PC-3 (cell line): ENCODE results near the gene VPS54. TPM values are rescaled to one million over a fixed set of nuclear protein-coding genes. Genes with fewer than 3 reads are reported as not detected.

Source experiments
- ATAC-seq: fragments of 200-7000 bp; cut with Tn5 transposase; 2 replicates; pipeline ENCODE4 v1.9.1; 2020; ENCODE audit warnings: mild to moderate bottlenecking, moderate library complexity
- BruUV-seq: library from RNA; stranded (reverse); fragments of 400-500 nt; replicated peaks from 2 replicates; lab custom pipeline; 2021; lab: Mats Ljungman, UMichigan
- CTCF ChIA-PET: fragments of 300-600 bp; sonication (Branson Sonifier 250); formaldehyde crosslinking; loops from one replicate; lab custom pipeline; 2022; ENCODE audit warnings: antibody characterized with exemption; lab: Charles Lee
- POLR2A ChIA-PET: fragments of 300-600 bp; sonication (Branson Sonifier 250); formaldehyde crosslinking; loops from one replicate; lab custom pipeline; 2022; ENCODE audit warnings: antibody characterized with exemption; ENCODE audit not compliant: unreplicated experiment; lab: Charles Lee
- DNase-seq: peaks from one replicate; pipeline ENCODE4 v3.0.0-alpha.2; 2015
- H2AFZ ChIP-seq: fragments of 300-600 bp; sonication (generic); 2 replicates; pipeline ENCODE4 v1.6.0; 2016; ENCODE audit warnings: antibody characterized with exemption, low read length
- H3F3A ChIP-seq: fragments of 300-600 bp; sonication (generic); one replicate; pipeline ENCODE4 v1.6.0; 2017; ENCODE audit warnings: antibody characterized with exemption, low read length, control low read depth, mild to moderate bottlenecking; ENCODE audit not compliant: unreplicated experiment
- H3K27ac ChIP-seq: fragments of 300-600 bp; sonication (generic); 2 replicates; pipeline ENCODE4 v1.5.1; 2016; ENCODE audit warnings: mild to moderate bottlenecking, low read length
- H3K27me3 ChIP-seq: fragments of 300-600 bp; sonication (generic); 2 replicates; pipeline ENCODE4 v1.6.1; 2016; ENCODE audit warnings: low read length, mixed read lengths
- H3K36me3 ChIP-seq: fragments of 300-600 bp; sonication (generic); 2 replicates; pipeline ENCODE4 v1.6.1; 2016; ENCODE audit warnings: low read depth, mixed run types, low read length, mixed read lengths
- H3K4me1 ChIP-seq: fragments of 300-600 bp; sonication (generic); 2 replicates; pipeline ENCODE4 v1.5.1; 2016; ENCODE audit warnings: low read length; ENCODE audit not compliant: insufficient read depth
- H3K4me2 ChIP-seq: fragments of 300-600 bp; sonication (generic); 2 replicates; pipeline ENCODE4 v1.6.0; 2016; ENCODE audit warnings: low read length
- H3K4me3 ChIP-seq: fragments of 300-600 bp; sonication (generic); 2 replicates; pipeline ENCODE4 v1.5.1; 2016; ENCODE audit warnings: mild to moderate bottlenecking, low read length, mixed read lengths
- H3K79me2 ChIP-seq: fragments of 300-600 bp; sonication (generic); 2 replicates; pipeline ENCODE4 v1.6.1; 2017; ENCODE audit warnings: low read length, mixed read lengths
- H3K9ac ChIP-seq: fragments of 300-600 bp; sonication (generic); 2 replicates; pipeline ENCODE4 v1.6.0; 2016; ENCODE audit warnings: mild to moderate bottlenecking, low read length
- H3K9me2 ChIP-seq: fragments of 300-600 bp; sonication (generic); replicated peaks from 2 replicates; pipeline ENCODE4 v1.6.1; 2016; ENCODE audit warnings: mixed run types, low read length, mixed read lengths
- H3K9me3 ChIP-seq: fragments of 300-600 bp; sonication (generic); 2 replicates; pipeline ENCODE4 v1.6.1; 2016; ENCODE audit warnings: low read length, mixed read lengths
- H4K20me1 ChIP-seq: fragments of 300-600 bp; sonication (generic); 2 replicates; pipeline ENCODE4 v1.6.1; 2016; ENCODE audit warnings: low read length, mixed read lengths
- EZH2 ChIP-seq: fragments of 300-600 bp; sonication (generic); IDR thresholded peaks from one replicate; pipeline ENCODE4 v1.6.1; 2017; ENCODE audit warnings: antibody characterized with exemption, mild to moderate bottlenecking, low read length; ENCODE audit not compliant: unreplicated experiment
- EZH2phosphoT487 ChIP-seq: fragments of 300-600 bp; sonication (generic); IDR thresholded peaks from 2 replicates; pipeline ENCODE4 v1.6.1; 2018; ENCODE audit warnings: mild to moderate bottlenecking, antibody characterized with exemption, low read length, borderline replicate concordance
- intact Hi-C: fragments of 100-400 bp; cut with micrococcal nuclease; formaldehyde crosslinking; loops from 2 replicates; pipeline ENCODE4 v1.9.0; 2023
- total RNA-seq: library from RNA; depleted of rRNA; stranded (reverse); fragments of >200 nt; gene quantifications from 2 replicates; pipeline ENCODE4 v1.2.3, GENCODE V29; 2014
- TF ChIP-seq, protein P1 (sequence below): fragments of 300-600 bp; sonication (generic); conservative IDR thresholded peaks from 2 replicates; pipeline ENCODE4 v1.5.1; 2017; ENCODE audit warnings: antibody characterized with exemption, low read depth, mild to moderate bottlenecking, low read length

The VPS54 gene
- total RNA-seq, 1 experiment from 2014 or later = 17.9 TPM

DNA sequence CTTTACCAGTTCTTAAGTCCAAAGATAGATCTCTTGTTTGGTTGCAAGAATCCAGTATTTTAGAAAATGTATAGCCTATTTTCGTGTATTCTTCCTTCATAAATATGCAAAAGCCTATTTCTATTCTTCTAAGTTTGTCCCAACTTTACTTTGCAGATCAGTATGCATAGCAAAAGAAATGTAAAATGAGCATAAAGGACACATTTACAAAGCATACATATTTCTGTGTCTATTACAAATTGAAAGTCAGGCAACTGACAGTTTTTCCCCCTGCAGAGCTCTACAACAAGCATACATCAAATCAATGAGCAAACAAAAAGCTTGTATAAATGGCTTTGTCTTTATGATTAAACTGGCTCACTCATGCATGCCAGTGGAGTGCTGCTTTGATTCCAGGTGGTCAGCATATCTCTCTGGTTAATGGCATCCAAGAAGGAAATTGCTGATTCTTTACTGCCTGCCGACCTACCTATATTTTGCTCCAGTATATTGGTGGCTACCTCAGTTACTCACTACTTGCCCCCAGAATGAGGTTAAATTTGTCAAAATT, 10.0 kb upstream of the VPS54 start:
- POLR2A ChIA-PET = no interaction called here
- Histone ChIP-seq H3F3A (no peaks in the 10 kb centered on the region), H3K9me2 (no peaks in the 10 kb centered on the region), H3K9me3 (no peaks in the 10 kb centered on the region), H3K27me3 (no peaks in the 10 kb centered on the region), H3K27ac (no peak overlapping the region), H3K4me3 (no peak overlapping the region), H3K4me1 (no peaks in the 10 kb centered on the region), H3K79me2 (no peaks in the 10 kb centered on the region), H3K36me3 (no peaks in the 10 kb centered on the region), H2AFZ (no peak overlapping the region), H3K9ac (no peak overlapping the region), H3K4me2 (no peak overlapping the region), H4K20me1 (no peaks in the 10 kb centered on the region)
- intact Hi-C loops = no loop called here
- CTCF ChIA-PET = no interaction called here
- TF ChIP-seq EZH2phosphoT487 (no peak), EZH2 (no peak)
- TF ChIP-seq, protein P1, sequence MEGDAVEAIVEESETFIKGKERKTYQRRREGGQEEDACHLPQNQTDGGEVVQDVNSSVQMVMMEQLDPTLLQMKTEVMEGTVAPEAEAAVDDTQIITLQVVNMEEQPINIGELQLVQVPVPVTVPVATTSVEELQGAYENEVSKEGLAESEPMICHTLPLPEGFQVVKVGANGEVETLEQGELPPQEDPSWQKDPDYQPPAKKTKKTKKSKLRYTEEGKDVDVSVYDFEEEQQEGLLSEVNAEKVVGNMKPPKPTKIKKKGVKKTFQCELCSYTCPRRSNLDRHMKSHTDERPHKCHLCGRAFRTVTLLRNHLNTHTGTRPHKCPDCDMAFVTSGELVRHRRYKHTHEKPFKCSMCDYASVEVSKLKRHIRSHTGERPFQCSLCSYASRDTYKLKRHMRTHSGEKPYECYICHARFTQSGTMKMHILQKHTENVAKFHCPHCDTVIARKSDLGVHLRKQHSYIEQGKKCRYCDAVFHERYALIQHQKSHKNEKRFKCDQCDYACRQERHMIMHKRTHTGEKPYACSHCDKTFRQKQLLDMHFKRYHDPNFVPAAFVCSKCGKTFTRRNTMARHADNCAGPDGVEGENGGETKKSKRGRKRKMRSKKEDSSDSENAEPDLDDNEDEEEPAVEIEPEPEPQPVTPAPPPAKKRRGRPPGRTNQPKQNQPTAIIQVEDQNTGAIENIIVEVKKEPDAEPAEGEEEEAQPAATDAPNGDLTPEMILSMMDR = no peak
- DNase-seq (no peak), ATAC-seq (no peak)
- BruUV-seq = no TSS peak

DNA sequence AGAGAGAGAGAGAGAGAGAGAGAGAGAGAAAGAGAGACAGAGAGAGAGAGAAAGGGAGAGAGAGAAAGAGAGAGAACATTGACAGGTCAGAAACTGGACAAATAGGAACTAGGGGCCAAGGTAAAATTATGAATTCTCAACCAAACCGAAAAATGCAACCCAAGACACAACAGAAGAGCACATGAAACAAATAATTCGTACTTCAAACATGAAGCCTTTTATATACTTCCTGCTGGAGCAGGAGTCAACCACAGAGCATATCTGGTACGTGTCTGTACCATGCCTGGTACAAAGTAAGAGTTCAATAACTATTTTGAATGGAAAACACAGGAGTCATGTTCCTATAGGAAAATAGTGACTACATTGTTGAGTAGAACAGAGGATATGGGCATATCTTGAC, 6.5 kb upstream of the VPS54 start:
- Histone ChIP-seq H3K9me2 (no peaks in the 10 kb centered on the region), H3K4me3 (no peak overlapping the region), H3K27me3 (no peaks in the 10 kb centered on the region), H3K79me2 (no peaks in the 10 kb centered on the region), H3K27ac (no peak overlapping the region), H3K4me1 (peaks cover 3% of the 10 kb centered on the region), H2AFZ (no peak overlapping the region), H3F3A (no peaks in the 10 kb centered on the region), H3K4me2 (no peak overlapping the region), H4K20me1 (no peaks in the 10 kb centered on the region), H3K9ac (no peak overlapping the region), H3K36me3 (no peaks in the 10 kb centered on the region), H3K9me3 (no peaks in the 10 kb centered on the region)
- no peak for ATAC-seq
- ChIA-PET CTCF (no interaction called here), POLR2A (no interaction called here)
- BruUV-seq = no TSS peak
- DNase-seq = no peak
- TF ChIP-seq, protein P1 = no peak
- TF ChIP-seq EZH2phosphoT487 (no peak), EZH2 (no peak)
- intact Hi-C loops = no loop called here

DNA sequence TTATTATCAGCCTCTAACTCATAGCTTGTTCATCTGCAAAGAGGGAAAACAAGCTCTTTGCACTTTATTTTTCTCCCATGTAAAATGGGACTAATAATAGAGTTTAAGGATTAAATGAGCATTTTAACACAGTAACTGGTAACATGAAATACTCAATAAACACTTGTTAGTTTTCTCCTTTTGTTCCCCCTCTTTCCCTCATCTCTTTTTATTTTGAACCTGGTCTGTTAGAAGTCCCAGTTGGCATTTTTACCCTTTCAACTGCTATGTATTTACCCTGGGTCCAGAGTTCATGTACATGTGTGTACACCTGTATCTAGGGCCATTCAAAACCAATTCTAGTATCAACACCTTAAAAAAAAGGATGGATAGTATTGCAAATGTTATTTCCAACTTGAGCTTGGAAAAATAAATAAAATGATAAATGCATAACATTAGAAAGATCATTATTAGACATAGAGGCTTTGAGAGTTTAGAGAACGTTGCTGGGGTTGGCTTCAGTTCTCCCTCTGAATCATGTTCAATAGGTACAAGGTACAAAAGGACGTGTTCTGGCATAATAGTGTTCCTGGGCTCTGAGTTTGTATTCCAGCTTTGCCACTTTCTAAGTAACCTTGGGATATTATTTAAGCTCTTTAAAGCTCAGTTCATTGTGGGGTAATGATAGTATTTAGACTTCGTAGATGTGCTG, 5.2 kb upstream of the VPS54 start:
- Histone ChIP-seq H3K9me2 (no peaks in the 10 kb centered on the region), H2AFZ (no peak overlapping the region), H3K36me3 (no peaks in the 10 kb centered on the region), H3K79me2 (no peaks in the 10 kb centered on the region), H3K4me1 (peaks cover 16% of the 10 kb centered on the region), H3K4me3 (no peak overlapping the region), H3F3A (no peaks in the 10 kb centered on the region), H3K9me3 (no peaks in the 10 kb centered on the region), H4K20me1 (no peaks in the 10 kb centered on the region), H3K9ac (no peak overlapping the region), H3K27ac (no peak overlapping the region), H3K27me3 (no peaks in the 10 kb centered on the region), H3K4me2 (no peak overlapping the region)
- DNase-seq (no peak), ATAC-seq (no peak)
- intact Hi-C loops = no loop called here
- ChIA-PET POLR2A (no interaction called here), CTCF (no interaction called here)
- TF ChIP-seq, protein P1 = no peak
- TF ChIP-seq EZH2phosphoT487 = no peak
- no peak for TF ChIP-seq EZH2
- no TSS peak for BruUV-seq
